ENCODE data around the gene ICOS. TPM values are rescaled to one million over a fixed set of nuclear protein-coding genes. Genes with fewer than 3 reads are reported as not detected.

Gene ICOS
- total and polyA plus RNA-seq, 9 of the 15 experiments (the other 6 are each of a cell fraction or from before 2014, with no cell fraction given): not detected

GRCh38 chr2:204000446-204000845, 63.9 kb downstream of the ICOS start:
- no peak for FAIRE-seq
- TF ChIP-seq PHB2 (IDR thresholded peaks at IDR 0.05; ENCODE audit: low read depth): no peak
- no peak for TF ChIP-seq PCBP2 (IDR thresholded peaks at IDR 0.05; ENCODE audit: low read depth, low read length, poor library complexity, severe bottlenecking)
- no peak for TF ChIP-seq RFX5 (IDR thresholded peaks at IDR 0.05; ENCODE audit: low read depth, low read length)
- TF ChIP-seq HBP1 (CRISPR knock-in tag; IDR thresholded peaks at IDR 0.05): no peak
- TF ChIP-seq TEAD1 (CRISPR knock-in tag; IDR thresholded peaks at IDR 0.05): no peak
- TF ChIP-seq ZSCAN29 (IDR thresholded peaks at IDR 0.05): no peak
- TF ChIP-seq RFX1 (IDR thresholded peaks at IDR 0.05): no peak
- no peak for TF ChIP-seq PYGO2 (tag; IDR thresholded peaks at IDR 0.05)
- no peak for TF ChIP-seq XRCC5 (IDR thresholded peaks at IDR 0.05; ENCODE audit: low read depth, low read length)
- no peak for TF ChIP-seq ZNF174 (CRISPR knock-in tag; IDR thresholded peaks at IDR 0.05)
- TF ChIP-seq USF1 (CRISPR knock-in tag; IDR thresholded peaks at IDR 0.05): no peak
- TF ChIP-seq ZNF12 (CRISPR knock-in tag; IDR thresholded peaks at IDR 0.05): no peak
- TF ChIP-seq SPI1 (IDR thresholded peaks at IDR 0.05; ENCODE audit: borderline replicate concordance, low read depth, low read length): no peak
- no peak for TF ChIP-seq ZNF217 (CRISPR knock-in tag; IDR thresholded peaks at IDR 0.05)
- TF ChIP-seq DLX4 (CRISPR knock-in tag; IDR thresholded peaks at IDR 0.05): no peak
- TF ChIP-seq BACH1 (tag; IDR thresholded peaks at IDR 0.05): no peak
- no peak for TF ChIP-seq CBFA2T3 (IDR thresholded peaks at IDR 0.05)
- TF ChIP-seq ELK1 (CRISPR knock-in tag; IDR thresholded peaks at IDR 0.05): no peak
- no peak for TF ChIP-seq DDX20 (tag; IDR thresholded peaks at IDR 0.05; ENCODE audit: low read depth)
- TF ChIP-seq FOXM1 (IDR thresholded peaks at IDR 0.05; ENCODE audit: low read depth): no peak
- TF ChIP-seq FOXM1 (CRISPR knock-in tag; IDR thresholded peaks at IDR 0.05; ENCODE audit: low read depth): no peak
- H3K36me3 ChIP-seq (ENCODE audit: control insufficient read depth, insufficient read depth, low read length): no peaks in the 10 kb centered on the region
- no peaks in the 10 kb centered on the region for H3K9me3 ChIP-seq (replicated peaks; ENCODE audit: control insufficient read depth, insufficient read depth, low read depth, low read length)
- no peaks in the 10 kb centered on the region for H3K4me1 ChIP-seq (replicated peaks in 1 of 2; ENCODE audit: control insufficient read depth in 2 of 2, insufficient read depth in 2 of 2, low read length in 2 of 2)
- H3K27me3 ChIP-seq (ENCODE audit: control insufficient read depth in 2 of 2, insufficient read depth in 2 of 2, low read length in 2 of 2): no peaks in the 10 kb centered on the region
- H3K27ac ChIP-seq (ENCODE audit: extremely low read depth, low read depth, low read length): no peak overlapping the region
- intact Hi-C loops (cut with micrococcal nuclease) (no loop called here), in situ Hi-C loops (cut with MboI) (no loop called here)
- no peaks in the 10 kb centered on the region for H3K79me2 ChIP-seq (ENCODE audit: control insufficient read depth, insufficient read depth, low read length)
- no peak overlapping the region for H3K9ac ChIP-seq (ENCODE audit: insufficient read depth in 1 of 2, low read depth in 2 of 2, low read length in 2 of 2)
- no peak for DNase-seq (ENCODE audit: extremely low read depth in 1 of 4, low spot score in 3 of 4)
- H2AFZ ChIP-seq (ENCODE audit: low read depth, low read length): no peak overlapping the region
- ATAC-seq: no peak
- BruUV-seq (replicated peaks): no TSS peak
- CTCF ChIA-PET (ENCODE audit: low intra/inter-chr PET ratio): no interaction called here
- no peak overlapping the region for H3K4me3 ChIP-seq
- H3K4me2 ChIP-seq (ENCODE audit: insufficient read depth, low read length): no peak overlapping the region
- no peaks in the 10 kb centered on the region for H4K20me1 ChIP-seq (replicated peaks; ENCODE audit: control insufficient read depth, insufficient read depth, low read length)
- no peaks in the 10 kb centered on the region for H3K9me1 ChIP-seq (ENCODE audit: control insufficient read depth, insufficient read depth, low read length)
- POLR2A ChIA-PET: no interaction called here

All from K562 (cell line).